ENCODE measurements around the gene SV2C. TPM values are rescaled to one million over a fixed set of nuclear protein-coding genes. Genes with fewer than 3 reads are reported as not detected.
"Not testable (repeated sequence)": the region's sequence is repeated elsewhere in the genome, so short reads cannot be mapped to it uniquely, and the experiment has no call there.

SV2C gene
- total and polyA plus RNA-seq, 2 donors, result 0.05 to 0.27 TPM

DNA sequence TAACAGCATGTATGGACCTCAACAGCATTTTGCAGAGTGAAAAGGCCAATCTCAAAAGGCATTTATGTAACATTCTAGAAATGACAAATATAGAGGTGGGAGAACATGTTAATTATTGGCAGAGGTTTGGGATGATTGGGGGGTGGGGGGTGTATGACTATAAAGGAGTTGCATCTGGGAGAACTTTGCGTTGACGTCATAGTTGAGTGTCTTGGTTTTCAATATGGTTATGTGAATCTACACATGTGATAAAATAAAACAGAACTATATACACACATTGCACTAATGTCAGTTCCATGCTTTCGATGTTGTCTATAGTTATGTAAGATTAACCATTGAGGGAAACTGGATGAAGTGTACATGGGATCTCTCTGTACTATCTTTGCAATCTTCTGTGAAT is 139.1 kb downstream of the SV2C start:
- no peak for DNase-seq (ENCODE audit: low read depth in 6 of 9, low spot score in 9 of 9)
- Histone ChIP-seq H3K4me1 (ENCODE audit: control insufficient read depth in 2 of 2, insufficient read depth in 2 of 2, low read length in 2 of 2) (no peaks in the 10 kb centered on the region), H3K27ac (ENCODE audit: low read depth in 1 of 2, low read length in 1 of 2) (no peak overlapping the region), H3K27me3 (ENCODE audit: control insufficient read depth in 2 of 2, insufficient read depth in 1 of 2, low read length in 1 of 2) (no peaks in the 10 kb centered on the region), H3K4me3 (ENCODE audit: low read length in 2 of 2) (no peak overlapping the region), H3K9me3 (ENCODE audit: control insufficient read depth in 2 of 2, insufficient read depth in 1 of 2, low read length in 1 of 2) (no peaks in the 10 kb centered on the region), H3K36me3 (ENCODE audit: control insufficient read depth in 2 of 2, insufficient read depth in 2 of 2, low read length in 1 of 2) (no peaks in the 10 kb centered on the region)
- 97% methylated on average over 3 of the region's 3 CpGs for WGBS

DNA sequence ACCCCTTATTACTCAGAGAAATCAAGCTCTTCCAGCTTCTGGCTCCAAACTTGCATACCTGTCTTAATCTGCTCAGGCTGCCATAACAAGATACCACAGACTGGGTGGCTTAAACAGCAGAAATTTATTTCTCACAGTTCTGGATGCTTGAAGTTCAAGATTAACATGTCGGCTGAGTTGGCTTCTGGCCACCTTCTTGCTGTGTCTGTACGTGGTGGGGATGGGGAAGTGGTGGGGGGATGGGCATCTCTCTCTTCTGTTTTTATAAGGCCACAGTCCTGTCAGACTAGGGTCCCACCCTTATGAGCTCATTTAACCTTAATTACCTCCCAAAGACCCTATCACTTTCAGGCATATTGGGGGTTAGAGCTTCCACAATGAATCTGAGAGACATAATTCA is 140.5 kb downstream of the SV2C start:
- no peaks in the 10 kb centered on the region for H3K36me3 ChIP-seq (ENCODE audit: control insufficient read depth in 2 of 2, insufficient read depth in 2 of 2, low read length in 1 of 2)
- no peak overlapping the region for H3K4me3 ChIP-seq (ENCODE audit: low read length in 2 of 2)
- no peaks in the 10 kb centered on the region for H3K4me1 ChIP-seq (ENCODE audit: control insufficient read depth in 2 of 2, insufficient read depth in 2 of 2, low read length in 2 of 2)
- no peaks in the 10 kb centered on the region for H3K27me3 ChIP-seq (ENCODE audit: control insufficient read depth in 2 of 2, insufficient read depth in 1 of 2, low read length in 1 of 2)
- DNase-seq (ENCODE audit: low read depth in 6 of 9, low spot score in 9 of 9), result no peak
- WGBS, result 36% methylated on average over 2 of the region's 2 CpGs
- H3K9me3 ChIP-seq (ENCODE audit: control insufficient read depth in 2 of 2, insufficient read depth in 1 of 2, low read length in 1 of 2), result no peaks in the 10 kb centered on the region
- no peak overlapping the region for H3K27ac ChIP-seq (ENCODE audit: low read depth in 1 of 2, low read length in 1 of 2)

DNA sequence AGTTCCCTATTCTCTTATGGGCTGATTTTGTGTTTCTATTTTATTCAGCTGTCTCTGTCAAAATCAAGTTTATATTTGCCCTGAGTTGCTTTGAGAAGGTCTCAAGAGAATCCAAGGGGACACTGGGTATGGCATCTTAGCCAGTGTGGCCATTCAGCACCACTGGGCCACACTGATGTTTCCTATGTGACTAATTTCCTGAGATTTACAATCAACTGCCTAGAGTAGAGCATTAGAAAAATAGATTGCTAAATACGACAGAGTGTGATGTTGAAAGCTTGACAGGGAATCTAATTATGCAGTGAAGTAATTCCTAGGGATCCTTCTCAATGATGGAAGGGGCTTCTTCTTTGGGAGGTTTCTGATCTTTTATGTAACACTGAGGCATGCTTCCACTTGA is 141.7 kb downstream of the SV2C start:
- WGBS, result 95% methylated on average over 1 of the region's 1 CpG
- H3K36me3 ChIP-seq (ENCODE audit: control insufficient read depth in 2 of 2, insufficient read depth in 2 of 2, low read length in 1 of 2), result no peaks in the 10 kb centered on the region
- no peak overlapping the region for H3K4me3 ChIP-seq (ENCODE audit: low read length in 2 of 2)
- no peak overlapping the region for H3K27ac ChIP-seq (ENCODE audit: low read depth in 1 of 2, low read length in 1 of 2)
- no peaks in the 10 kb centered on the region for H3K27me3 ChIP-seq (ENCODE audit: control insufficient read depth in 2 of 2, insufficient read depth in 1 of 2, low read length in 1 of 2)
- no peak for DNase-seq (ENCODE audit: low read depth in 6 of 9, low spot score in 9 of 9)
- no peaks in the 10 kb centered on the region for H3K4me1 ChIP-seq (ENCODE audit: control insufficient read depth in 2 of 2, insufficient read depth in 2 of 2, low read length in 2 of 2)
- no peaks in the 10 kb centered on the region for H3K9me3 ChIP-seq (ENCODE audit: control insufficient read depth in 2 of 2, insufficient read depth in 1 of 2, low read length in 1 of 2)

- Histone ChIP-seq H3K27ac (ENCODE audit: low read depth in 1 of 2, low read length in 1 of 2) (no peak overlapping the region), H3K36me3 (ENCODE audit: control insufficient read depth in 2 of 2, insufficient read depth in 2 of 2, low read length in 1 of 2) (no peaks in the 10 kb centered on the region), H3K4me1 (ENCODE audit: control insufficient read depth in 2 of 2, insufficient read depth in 2 of 2, low read length in 2 of 2) (no peaks in the 10 kb centered on the region), H3K4me3 (ENCODE audit: low read length in 2 of 2) (no peak overlapping the region), H3K9me3 (ENCODE audit: control insufficient read depth in 2 of 2, insufficient read depth in 1 of 2, low read length in 1 of 2) (no peaks in the 10 kb centered on the region), H3K27me3 (ENCODE audit: control insufficient read depth in 2 of 2, insufficient read depth in 1 of 2, low read length in 1 of 2) (no peaks in the 10 kb centered on the region)
- DNase-seq (ENCODE audit: low read depth in 6 of 9, low spot score in 9 of 9), result no peak
- 84% methylated on average over 2 of the region's 2 CpGs for WGBS
These were observed 142.2 kb downstream of the SV2C start for GRCh38 chr5:76225336-76225735.

DNA sequence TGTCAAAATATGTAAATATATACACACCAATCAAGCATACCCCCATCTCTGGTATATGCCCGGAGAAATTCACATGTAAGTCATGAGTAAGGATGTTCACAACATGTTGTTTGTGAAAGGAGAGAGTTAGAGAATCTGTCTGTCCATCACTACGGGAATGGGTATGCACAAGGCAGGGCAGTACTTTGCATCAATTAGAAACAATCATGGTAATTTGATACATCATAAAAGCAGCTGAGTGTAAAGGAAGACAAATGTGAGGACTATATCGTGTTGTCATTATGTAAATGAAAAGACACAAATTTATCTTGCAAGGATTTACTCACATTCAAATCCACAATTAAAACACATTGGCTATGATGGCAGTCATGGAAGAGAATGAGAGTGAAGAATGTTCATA is 146.7 kb downstream of the SV2C start:
- H3K27ac ChIP-seq (ENCODE audit: low read depth in 1 of 2, low read length in 1 of 2), result no peak overlapping the region
- H3K36me3 ChIP-seq (ENCODE audit: control insufficient read depth in 2 of 2, insufficient read depth in 2 of 2, low read length in 1 of 2), result no peaks in the 10 kb centered on the region
- H3K4me3 ChIP-seq (ENCODE audit: low read length in 2 of 2), result no peak overlapping the region
- no peaks in the 10 kb centered on the region for H3K4me1 ChIP-seq (ENCODE audit: control insufficient read depth in 2 of 2, insufficient read depth in 2 of 2, low read length in 2 of 2)
- WGBS, result 65% methylated on average over 3 of the region's 3 CpGs
- no peaks in the 10 kb centered on the region for H3K9me3 ChIP-seq (ENCODE audit: control insufficient read depth in 2 of 2, insufficient read depth in 1 of 2, low read length in 1 of 2)
- no peaks in the 10 kb centered on the region for H3K27me3 ChIP-seq (ENCODE audit: control insufficient read depth in 2 of 2, insufficient read depth in 1 of 2, low read length in 1 of 2)
- no peak for DNase-seq (ENCODE audit: low read depth in 6 of 9, low spot score in 9 of 9)

DNA sequence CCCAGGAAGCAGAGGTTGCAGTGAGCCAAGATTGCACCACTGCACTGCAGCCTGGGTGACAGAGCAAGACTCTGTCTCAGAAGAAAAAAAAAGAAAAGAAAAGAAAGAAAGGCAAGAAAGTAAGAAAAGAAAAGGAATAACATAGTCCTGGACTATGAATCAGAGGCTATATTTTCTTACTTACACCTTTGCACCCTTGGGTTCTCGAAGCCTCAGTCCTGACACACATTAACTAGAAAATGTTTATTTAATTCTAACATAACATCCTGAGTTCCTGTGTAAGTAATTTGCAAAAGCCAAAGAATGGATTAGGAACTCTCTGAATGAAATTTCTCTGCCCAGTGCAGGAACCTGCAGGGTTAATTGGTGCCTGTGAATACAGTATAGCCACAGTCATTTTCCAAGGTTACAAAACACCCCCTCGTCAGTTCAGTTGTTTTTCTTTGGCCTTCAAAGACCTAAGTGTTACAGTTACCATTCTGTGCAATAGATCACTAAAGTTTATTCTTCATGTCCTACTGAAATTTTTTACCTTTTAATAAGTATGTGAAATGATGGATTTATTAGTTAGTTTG is 147.6 kb downstream of the SV2C start:
- H3K27me3 ChIP-seq (ENCODE audit: control insufficient read depth in 2 of 2, insufficient read depth in 1 of 2, low read length in 1 of 2), result no peaks in the 10 kb centered on the region
- no peaks in the 10 kb centered on the region for H3K4me1 ChIP-seq (ENCODE audit: control insufficient read depth in 2 of 2, insufficient read depth in 2 of 2, low read length in 2 of 2)
- no peak for DNase-seq (ENCODE audit: low read depth in 6 of 9, low spot score in 9 of 9)
- 94% methylated on average over 2 of the region's 2 CpGs for WGBS
- H3K4me3 ChIP-seq (ENCODE audit: low read length in 2 of 2), result no peak overlapping the region
- H3K27ac ChIP-seq (ENCODE audit: low read depth in 1 of 2, low read length in 1 of 2), result no peak overlapping the region
- no peaks in the 10 kb centered on the region for H3K36me3 ChIP-seq (ENCODE audit: control insufficient read depth in 2 of 2, insufficient read depth in 2 of 2, low read length in 1 of 2)
- no peaks in the 10 kb centered on the region for H3K9me3 ChIP-seq (ENCODE audit: control insufficient read depth in 2 of 2, insufficient read depth in 1 of 2, low read length in 1 of 2)

DNA sequence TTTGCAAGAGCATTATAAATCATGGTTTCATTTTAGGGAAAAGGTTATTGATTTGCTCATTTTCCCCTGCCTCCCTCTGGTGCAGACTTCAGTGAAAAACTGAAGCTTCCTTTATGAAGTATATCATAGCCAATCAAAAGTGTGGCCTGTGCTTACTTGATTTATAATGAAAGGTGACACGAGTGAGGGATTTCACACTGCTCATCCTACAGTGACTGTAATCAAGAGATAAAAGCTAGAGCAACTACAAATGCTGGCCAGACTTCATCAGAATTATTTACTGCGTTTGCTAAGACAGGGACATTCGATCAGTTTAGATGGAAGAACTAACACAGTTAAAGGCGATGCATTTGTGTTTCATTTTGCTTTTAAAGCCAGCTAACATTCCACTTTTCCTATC is 151.5 kb downstream of the SV2C start:
- Histone ChIP-seq H3K4me1 (ENCODE audit: control insufficient read depth in 2 of 2, insufficient read depth in 2 of 2, low read length in 2 of 2) (no peaks in the 10 kb centered on the region), H3K9me3 (ENCODE audit: control insufficient read depth in 2 of 2, insufficient read depth in 1 of 2, low read length in 1 of 2) (no peaks in the 10 kb centered on the region), H3K4me3 (ENCODE audit: low read length in 2 of 2) (no peak overlapping the region), H3K27ac (ENCODE audit: low read depth in 1 of 2, low read length in 1 of 2) (no peak overlapping the region), H3K36me3 (ENCODE audit: control insufficient read depth in 2 of 2, insufficient read depth in 2 of 2, low read length in 1 of 2) (no peaks in the 10 kb centered on the region), H3K27me3 (ENCODE audit: control insufficient read depth in 2 of 2, insufficient read depth in 1 of 2, low read length in 1 of 2) (no peaks in the 10 kb centered on the region)
- WGBS, result 96% methylated on average over 4 of the region's 4 CpGs
- no peak for DNase-seq (ENCODE audit: low read depth in 6 of 9, low spot score in 9 of 9)

GRCh38 chr5:76236684-76237083 is 153.5 kb downstream of the SV2C start:
- Histone ChIP-seq H3K36me3 (ENCODE audit: control insufficient read depth in 2 of 2, insufficient read depth in 2 of 2, low read length in 1 of 2) (no peaks in the 10 kb centered on the region), H3K27ac (ENCODE audit: low read depth in 1 of 2, low read length in 1 of 2) (no peak overlapping the region), H3K4me3 (ENCODE audit: low read length in 2 of 2) (no peak overlapping the region), H3K27me3 (ENCODE audit: control insufficient read depth in 2 of 2, insufficient read depth in 1 of 2, low read length in 1 of 2) (no peaks in the 10 kb centered on the region), H3K9me3 (ENCODE audit: control insufficient read depth in 2 of 2, insufficient read depth in 1 of 2, low read length in 1 of 2) (no peaks in the 10 kb centered on the region), H3K4me1 (ENCODE audit: control insufficient read depth in 2 of 2, insufficient read depth in 2 of 2, low read length in 2 of 2) (no peaks in the 10 kb centered on the region)
- DNase-seq (ENCODE audit: low read depth in 6 of 9, low spot score in 9 of 9), result no peak
- WGBS, result 98% methylated on average over 4 of the region's 4 CpGs

DNA sequence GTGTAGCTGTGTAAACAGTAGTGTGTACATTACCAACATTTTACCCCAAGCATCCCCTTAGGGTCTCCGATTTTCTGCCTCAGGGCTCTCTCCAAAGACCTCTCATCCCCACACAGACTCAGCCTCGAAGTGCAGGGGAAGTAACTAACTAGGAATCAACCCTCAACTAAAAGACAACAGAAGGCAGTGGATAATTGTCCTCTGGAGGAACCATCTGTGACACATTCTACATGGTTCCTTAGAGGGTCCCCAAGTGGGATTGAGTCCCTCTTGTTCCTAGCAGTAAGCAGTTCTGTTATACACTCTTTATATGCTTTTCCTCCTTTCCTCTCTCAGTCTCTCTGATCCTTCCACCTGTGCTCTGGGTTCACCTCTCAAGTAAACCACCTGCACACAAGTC is 157.2 kb downstream of the SV2C start:
- 82% methylated on average over 2 of the region's 2 CpGs for WGBS
- Histone ChIP-seq H3K27ac (ENCODE audit: low read depth in 1 of 2, low read length in 1 of 2) (no peak overlapping the region), H3K9me3 (ENCODE audit: control insufficient read depth in 2 of 2, insufficient read depth in 1 of 2, low read length in 1 of 2) (no peaks in the 10 kb centered on the region), H3K4me1 (ENCODE audit: control insufficient read depth in 2 of 2, insufficient read depth in 2 of 2, low read length in 2 of 2) (no peaks in the 10 kb centered on the region), H3K36me3 (ENCODE audit: control insufficient read depth in 2 of 2, insufficient read depth in 2 of 2, low read length in 1 of 2) (no peaks in the 10 kb centered on the region), H3K27me3 (ENCODE audit: control insufficient read depth in 2 of 2, insufficient read depth in 1 of 2, low read length in 1 of 2) (no peaks in the 10 kb centered on the region), H3K4me3 (ENCODE audit: low read length in 2 of 2) (no peak overlapping the region)
- DNase-seq (ENCODE audit: low read depth in 6 of 9, low spot score in 9 of 9), result no peak

GRCh38 chr5:76242155-76242554 is 159.0 kb downstream of the SV2C start:
- H3K36me3 ChIP-seq (ENCODE audit: control insufficient read depth in 2 of 2, insufficient read depth in 2 of 2, low read length in 1 of 2); H3K9me3 ChIP-seq (ENCODE audit: control insufficient read depth in 2 of 2, insufficient read depth in 1 of 2, low read length in 1 of 2); H3K4me1 ChIP-seq (ENCODE audit: control insufficient read depth in 2 of 2, insufficient read depth in 2 of 2, low read length in 2 of 2); H3K27ac ChIP-seq (ENCODE audit: low read depth in 1 of 2, low read length in 1 of 2); H3K4me3 ChIP-seq (ENCODE audit: low read length in 2 of 2); H3K27me3 ChIP-seq (ENCODE audit: control insufficient read depth in 2 of 2, insufficient read depth in 1 of 2, low read length in 1 of 2); DNase-seq (ENCODE audit: low read depth in 6 of 9, low spot score in 9 of 9): not testable (repeated sequence)
- 98% methylated on average over 21 of the region's 22 CpGs for WGBS
